GM12878 (cell line): ENCODE data around the gene SPINK7. TPM values are rescaled to one million over a fixed set of nuclear protein-coding genes. Genes with fewer than 3 reads are reported as not detected.

Experiments used
- ATAC-seq: fragments of 200-7000 bp; cut with Tn5 transposase; 3 replicates; pipeline ENCODE4 v1.9.1; 2020; ENCODE audit warnings: mild to moderate bottlenecking, moderate library complexity
- BruUV-seq: library from RNA; stranded (reverse); fragments of 400-500 nt; replicated peaks from 2 replicates; lab custom pipeline; 2021; lab: Mats Ljungman, UMichigan
- CTCF ChIA-PET: fragments of 300-600 bp; sonication (Branson Sonifier 250); formaldehyde crosslinking; extraction: SDS; loops from one replicate; lab custom pipeline; 2021; ENCODE audit warnings: inconsistent platforms; lab: Yijun Ruan, JAX
- POLR2A ChIA-PET: fragments of 350-600 bp; formaldehyde crosslinking; extraction: SDS; loops from one replicate; lab custom pipeline; 2021; ENCODE audit warnings: inconsistent platforms; lab: Charles Lee
- RAD21 ChIA-PET: fragments of 300-600 bp; sonication (Branson Sonifier 250); formaldehyde crosslinking; loops from one replicate; lab custom pipeline; 2023; ENCODE audit warnings: antibody characterized with exemption; ENCODE audit not compliant: unreplicated experiment; lab: Charles Lee
- SMC1A ChIA-PET: fragments of 300-600 bp; sonication (Branson Sonifier 250); formaldehyde crosslinking; loops from one replicate; lab custom pipeline; 2023; ENCODE audit not compliant: unreplicated experiment, uncharacterized antibody; lab: Charles Lee
- DNase-seq: peaks from one replicate; pipeline ENCODE4 v3.0.0-alpha.2; 2011; ENCODE audit warnings: low read depth, low spot score
- FAIRE-seq: peaks from 3 replicates; lab custom pipeline; 2011; peaks lifted over from hg19 to GRCh38; lab: Jason Lieb, UNC
- H2AFZ ChIP-seq: 2 replicates; pipeline ENCODE4 v1.6.0; 2011; ENCODE audit warnings: low read depth, low read length, control low read depth; ENCODE audit not compliant: control insufficient read depth
- H3K27ac ChIP-seq: 2 replicates; pipeline ENCODE4 v1.5.1; 2011; ENCODE audit warnings: control low read depth; ENCODE audit not compliant: control insufficient read depth, insufficient read depth
- H3K27me3 ChIP-seq, 2 experiments: replicated peaks in 1 of 2; 2 replicates each; pipeline versions ENCODE4 v1.6.0 to v1.6.1; 2011; ENCODE audit warnings: low read length in 1 of 2; ENCODE audit not compliant: control insufficient read depth in 2 of 2, insufficient read depth in 2 of 2
- H3K36me3 ChIP-seq, 2 experiments: 2 replicates each; pipeline ENCODE4 v1.5.1; 2011; ENCODE audit warnings: low read length in 1 of 2; ENCODE audit not compliant: control insufficient read depth in 2 of 2, insufficient read depth in 2 of 2
- H3K4me1 ChIP-seq: 2 replicates; pipeline ENCODE4 v1.6.1; 2011; ENCODE audit warnings: mild to moderate bottlenecking, low read length, moderate library complexity, mixed read lengths; ENCODE audit not compliant: control insufficient read depth, insufficient read depth
- H3K4me2 ChIP-seq: 2 replicates; pipeline ENCODE4 v1.6.0; 2011; ENCODE audit warnings: control low read depth; ENCODE audit not compliant: control insufficient read depth, insufficient read depth
- H3K4me3 ChIP-seq: fragments of 200-600 bp; sonication (generic); 2 replicates; pipeline ENCODE4 v1.5.1; 2016
- H3K79me2 ChIP-seq: 2 replicates; pipeline ENCODE4 v1.6.0; 2011; ENCODE audit warnings: low read length; ENCODE audit not compliant: control insufficient read depth, insufficient read depth
- H3K9ac ChIP-seq: 2 replicates; pipeline ENCODE4 v1.8.0; 2011; ENCODE audit warnings: low read length, control low read depth, mixed read lengths; ENCODE audit not compliant: control insufficient read depth, insufficient read depth
- H3K9me3 ChIP-seq: replicated peaks from 3 replicates; pipeline ENCODE4 v1.5.1; 2011; ENCODE audit warnings: mild to moderate bottlenecking, low read length; ENCODE audit not compliant: control insufficient read depth, insufficient read depth
- H4K20me1 ChIP-seq: 2 replicates; pipeline ENCODE4 v1.6.0; 2011; ENCODE audit not compliant: control insufficient read depth, insufficient read depth
- MEF2A ChIP-seq: IDR thresholded peaks from 2 replicates; pipeline ENCODE4 v1.6.1; 2011; ENCODE audit warnings: low read depth, mild to moderate bottlenecking, low read length, moderate library complexity; ENCODE audit not compliant: insufficient read depth
- PRDM15 ChIP-seq: fragments of 450-650 bp; formaldehyde crosslinking; IDR thresholded peaks from 2 replicates; pipeline ENCODE4 v1.4.0; 2020; ENCODE audit warnings: mild to moderate bottlenecking, moderate library complexity
- SREBF2 ChIP-seq: IDR thresholded peaks from 2 replicates; pipeline ENCODE4 v1.6.1; 2012; ENCODE audit warnings: mild to moderate bottlenecking, low read length
- WGBS: methylation state at CpG from one replicate; pipeline ENCODE4 v1.1.6; 2016; ENCODE audit warnings: low lambda C conversion rate; ENCODE audit not compliant: insufficient replicate concordance, insufficient coverage; ENCODE audit errors: missing lambda C conversion rate; 5-methylcytosine and 5-hydroxymethylcytosine counted together
- in situ Hi-C: fragments of 300-500 bp; cut with MboI; formaldehyde crosslinking; loops from 9 replicates; pipeline ENCODE4 v1.14.3; 2018; ENCODE audit warnings: mixed read lengths
- intact Hi-C: fragments of 100-400 bp; cut with micrococcal nuclease; formaldehyde crosslinking; loops from one replicate; pipeline ENCODE4 v1.14.2; 2022; ENCODE audit not compliant: unreplicated experiment
- polyA plus RNA-seq, 11 experiments: library from polyadenylated mRNA; depleted of rRNA in 4 of 11; unstranded in 6 of 11; stranded (reverse) in 5 of 11; fragments of >200 nt; fragmentation: Nextera tagmentation in 4 of 11; fragmentation: Illumina TruSeq in 1 of 11; extraction: Ambion mirVana in 4 of 11; extraction: Trizol in 1 of 11; gene quantifications; 1 replicate in 1 of 11; 2 replicates in 10 of 11; pipeline versions ENCODE4 v1.2.1 to v1.2.3, GENCODE V29; 2011 to 2016; ENCODE audit warnings: inconsistent platforms in 2 of 11, missing spikeins in 2 of 11, low read depth in 1 of 11
- total RNA-seq, 4 experiments: library from RNA; depleted of rRNA in 3 of 4; stranded (reverse); fragments of >200 nt in 3 of 4; fragmentation: Illumina TruSeq in 1 of 4; extraction: Trizol in 1 of 4; gene quantifications; 2 replicates each; pipeline versions ENCODE4 v1.2.1 to v1.2.3, GENCODE V29; 2013 to 2021

SPINK7 gene
- total and polyA plus RNA-seq, 10 of the 15 experiments (the other 5 are each of a cell fraction or from before 2014, with no cell fraction given), result not detected

GRCh38 chr5:148297731-148298130, 14.5 kb upstream of the SPINK7 start:
- Histone ChIP-seq H3K9ac (no peak overlapping the region), H3K79me2 (no peaks in the 10 kb centered on the region), H3K9me3 (no peaks in the 10 kb centered on the region), H3K4me2 (no peak overlapping the region), H3K4me3 (no peak overlapping the region), H3K36me3 (no peaks in the 10 kb centered on the region), H2AFZ (no peak overlapping the region), H3K4me1 (no peaks in the 10 kb centered on the region), H3K27ac (no peak overlapping the region), H4K20me1 (no peaks in the 10 kb centered on the region)
- FAIRE-seq, result no peak
- no TSS peak for BruUV-seq
- SMC1A ChIA-PET, result interaction anchor here (1.1 kb wide), 1 partner anchor 9 kb away, joined by 4 read pairs; no protein-coding TSS in a partner anchor
- no peak for DNase-seq
- POLR2A ChIA-PET, result no interaction called here
- no peak for ATAC-seq
- WGBS, result 12% methylated on average over 4 of the region's 4 CpGs
- in situ Hi-C loops, result no loop called here
- TF ChIP-seq MEF2A (no peak), PRDM15 (CRISPR knock-in tag) (no peak), SREBF2 (no peak)
- TF ChIP-seq, all 136 proteins: peak for 0
- RAD21 ChIA-PET, result interaction anchor here (0.5 kb wide), 1 partner anchor 782 kb away, joined by 3 read pairs; no protein-coding TSS in a partner anchor
- CTCF ChIA-PET, result no interaction called here
- no peaks in the 10 kb centered on the region; a peak in 1 of 4 replicates for H3K27me3 ChIP-seq
- intact Hi-C loops, result loop anchor here (10.0 kb wide), 1 partner anchor 187 kb away; no protein-coding TSS in a partner anchor
